ENCODE data around the gene RIN3. TPM values are rescaled to one million over a fixed set of nuclear protein-coding genes. Genes with fewer than 3 reads are reported as not detected.

Gene RIN3
- total and polyA plus RNA-seq, 2 of the 4 experiments (the other 2 are of a cell fraction), result 2.5 to 11.1 TPM

GRCh38 chr14:92718664-92719063 is 205.1 kb downstream of the RIN3 start:
- in situ Hi-C loops (cut with MboI; ENCODE audit: low sequenced_read_pairs) (no loop called here), intact Hi-C loops (cut with micrococcal nuclease) (no loop called here), dilution Hi-C loops (cut with HindIII; ENCODE audit: low sequenced_read_pairs, unreplicated experiment) (no loop called here)
- peak; percentile 37 for DNase-seq
- H4K8ac ChIP-seq (ENCODE audit: low read depth in 2 of 2, low read length in 2 of 2), result no peak overlapping the region
- no peak overlapping the region for H2BK120ac ChIP-seq (ENCODE audit: low read depth, low read length)
- H3K4me1 ChIP-seq (ENCODE audit: control insufficient read depth, insufficient read depth, low read length), result peaks cover 6% of the 10 kb centered on the region
- POLR2A ChIA-PET (ENCODE audit: unreplicated experiment), result no interaction called here
- no peak overlapping the region for H3K14ac ChIP-seq (replicated peaks; ENCODE audit: low read depth, low read length)
- no peak overlapping the region for H3K4me3 ChIP-seq (ENCODE audit: insufficient read depth, low read depth, low read length)
- H3K4ac ChIP-seq (ENCODE audit: low read depth, low read length), result no peak overlapping the region
- H3K36me3 ChIP-seq (ENCODE audit: control insufficient read depth, insufficient read depth, low read length), result no peaks in the 10 kb centered on the region
- H2AK5ac ChIP-seq (ENCODE audit: low read depth, low read length), result no peak overlapping the region
- no peak overlapping the region for H3K9ac ChIP-seq (ENCODE audit: low read depth, low read length)
- no peak for ATAC-seq (ENCODE audit: low read depth)
- no peaks in the 10 kb centered on the region for H4K20me1 ChIP-seq (ENCODE audit: insufficient read depth, low read length)
- no peak overlapping the region; the same call in 1 of the 2 replicates for H3K56ac ChIP-seq (ENCODE audit: extremely low read depth, insufficient read depth, low read length)
- no peak overlapping the region for H3K4me2 ChIP-seq (ENCODE audit: low read depth, low read length)
- H3K27me3 ChIP-seq (ENCODE audit: control insufficient read depth, insufficient read depth, low read length), result no peaks in the 10 kb centered on the region
- H2AFZ ChIP-seq (replicated peaks; ENCODE audit: low read length, poor library complexity), result no peak overlapping the region
- no peak overlapping the region for H2BK5ac ChIP-seq (ENCODE audit: low read depth, low read length, poor library complexity, severe bottlenecking)
- H3K79me1 ChIP-seq (ENCODE audit: low read depth in 1 of 2, low read length in 2 of 2), result no peaks in the 10 kb centered on the region
- H2BK20ac ChIP-seq (ENCODE audit: low read depth, low read length), result no peak overlapping the region
- H3K9me1 ChIP-seq (ENCODE audit: insufficient read depth, low read length), result no peaks in the 10 kb centered on the region
- no peak overlapping the region for H3K23ac ChIP-seq (ENCODE audit: low read depth, low read length)
- H2AK9ac ChIP-seq (replicated peaks; ENCODE audit: low read depth, low read length, poor library complexity), result no peak overlapping the region
- H4K91ac ChIP-seq (ENCODE audit: insufficient read depth, low read depth, low read length), result no peak overlapping the region
- no peak overlapping the region for H2BK15ac ChIP-seq (ENCODE audit: low read depth, low read length)
- CTCF ChIA-PET, result no interaction called here
- H3K27ac ChIP-seq (ENCODE audit: insufficient read depth, low read length), result no peak overlapping the region
- no TSS peak for BruUV-seq (replicated peaks)
- H3K18ac ChIP-seq (ENCODE audit: low read depth, low read length), result no peak overlapping the region
- no CpG with 5 or more reads among the region's 8 CpGs for WGBS, 2 experiments (ENCODE audit: extremely low coverage in 2 of 2, insufficient read length in 1 of 2)
- TF ChIP-seq RFX5 (IDR thresholded peaks at IDR 0.05; ENCODE audit: low read depth, low read length), result no peak
- TF ChIP-seq CHD1 (IDR thresholded peaks at IDR 0.05; ENCODE audit: low read depth, low read length), result no peak
- TF ChIP-seq MAFK (IDR thresholded peaks at IDR 0.05; ENCODE audit: low read depth, low read length), result no peak
- no peak for TF ChIP-seq FOS (IDR thresholded peaks at IDR 0.05; ENCODE audit: low read depth, low read length)
- TF ChIP-seq POLR2A (IDR thresholded peaks at IDR 0.05; ENCODE audit: low read depth, low read length), result no peak
- no peak for TF ChIP-seq MAZ (IDR thresholded peaks at IDR 0.05; ENCODE audit: borderline replicate concordance, low read depth, low read length)
- no peak for TF ChIP-seq ELK1 (IDR thresholded peaks at IDR 0.05; ENCODE audit: borderline replicate concordance, low read depth, low read length)
- TF ChIP-seq CEBPB (IDR thresholded peaks at IDR 0.05; ENCODE audit: low read depth, low read length), result no peak
- TF ChIP-seq SMC3 (IDR thresholded peaks at IDR 0.05; ENCODE audit: low read depth, low read length), result no peak
- no peak for TF ChIP-seq MXI1 (IDR thresholded peaks at IDR 0.05; ENCODE audit: borderline replicate concordance, low read depth, low read length)
- H4K5ac ChIP-seq (ENCODE audit: low read depth, low read length), result no peak overlapping the region
- no peaks in the 10 kb centered on the region for H3K9me3 ChIP-seq (ENCODE audit: control insufficient read depth, insufficient read depth, low read length)
